HL-60 (cell line): ENCODE measurements around the gene LDLR.

ENCODE experiments used
- CTCF ChIP-seq: IDR thresholded peaks from one replicate; pipeline ENCODE4 v1.5.1; 2011; ENCODE audit warnings: low read length, control low read depth, inconsistent platforms; ENCODE audit not compliant: insufficient read depth
- POLR2AphosphoS5 ChIP-seq: IDR thresholded peaks from 2 replicates; pipeline ENCODE4 v1.6.1; 2012; ENCODE audit warnings: low read depth
- REST ChIP-seq: IDR thresholded peaks from 2 replicates; pipeline ENCODE4 v1.6.1; 2012; ENCODE audit warnings: low read depth; ENCODE audit not compliant: insufficient replicate concordance
- SPI1 ChIP-seq: IDR thresholded peaks from 2 replicates; pipeline ENCODE4 v1.6.1; 2012; ENCODE audit warnings: low read depth, mild to moderate bottlenecking, borderline replicate concordance

DNA sequence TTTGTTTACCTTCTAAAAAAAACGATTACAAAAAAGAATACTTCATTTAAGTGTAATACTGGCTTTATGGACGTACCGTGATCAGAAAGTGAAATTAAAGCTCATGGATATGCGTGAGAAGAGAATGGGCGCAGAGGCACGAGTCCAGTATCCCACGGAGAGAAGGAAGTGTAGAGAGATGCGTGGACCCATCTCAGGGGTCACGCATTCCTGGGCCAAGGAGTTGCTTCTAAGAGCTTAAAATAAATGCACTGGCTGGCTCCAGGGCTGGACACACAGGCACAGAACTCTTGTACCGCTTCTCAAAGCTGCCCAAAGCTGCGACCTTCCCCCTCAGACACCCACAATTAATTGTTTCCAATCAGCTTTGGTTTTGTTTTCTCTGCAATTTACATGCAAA lies 75.0 kb downstream of the LDLR start:
- no peak for TF ChIP-seq SPI1
- TF ChIP-seq CTCF: no peak
- TF ChIP-seq POLR2AphosphoS5: no peak
- TF ChIP-seq REST: no peak
